ENCODE data around the gene ADRA1B.

The ADRA1B gene

DNA sequence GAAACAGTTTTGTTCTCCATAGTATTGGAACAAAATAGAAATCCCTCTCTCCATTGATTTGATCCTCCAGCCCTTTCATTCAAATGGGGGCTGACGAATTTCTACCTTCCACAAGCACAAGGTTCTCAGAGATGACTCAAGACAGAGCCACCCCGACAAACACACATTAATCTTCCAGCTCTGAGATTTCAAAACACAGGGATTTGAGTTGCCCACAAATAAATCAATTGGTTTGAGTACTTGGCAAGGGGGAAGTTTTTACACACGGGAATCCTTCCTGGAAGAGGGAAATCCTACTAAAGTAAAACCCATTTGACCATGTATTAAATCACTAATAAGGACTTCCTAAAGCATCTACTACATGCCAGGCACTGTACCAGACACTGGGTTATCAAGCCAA is 5.4 kb downstream of the ADRA1B start:
- H3K4me3 ChIP-seq (ENCODE audit: low read depth, low read length) = no peak overlapping the region
- no peak for TF ChIP-seq CTCF (IDR thresholded peaks at IDR 0.05; ENCODE audit: low read depth, low read length, missing control alignments)
- no peak for DNase-seq (ENCODE audit: low read depth)

- H3K4me3 ChIP-seq (ENCODE audit: low read depth, low read length) = no peak overlapping the region
- DNase-seq (ENCODE audit: low read depth) = no peak
- TF ChIP-seq CTCF (IDR thresholded peaks at IDR 0.05; ENCODE audit: low read depth, low read length, missing control alignments) = no peak
Observed at GRCh38 chr5:159923008-159923407, 6.7 kb downstream of the ADRA1B start.

- no peak for DNase-seq (ENCODE audit: low read depth)
- H3K4me3 ChIP-seq (ENCODE audit: low read depth, low read length) = no peak overlapping the region
- no peak for TF ChIP-seq CTCF (IDR thresholded peaks at IDR 0.05; ENCODE audit: low read depth, low read length, missing control alignments)
Observed at GRCh38 chr5:159928122-159928909, 12.0 kb downstream of the ADRA1B start.

GRCh38 chr5:159929176-159929575 is 12.9 kb downstream of the ADRA1B start:
- no peak for TF ChIP-seq CTCF (IDR thresholded peaks at IDR 0.05; ENCODE audit: low read depth, low read length, missing control alignments)
- H3K4me3 ChIP-seq (ENCODE audit: low read depth, low read length) = no peak overlapping the region
- no peak for DNase-seq (ENCODE audit: low read depth)

DNA sequence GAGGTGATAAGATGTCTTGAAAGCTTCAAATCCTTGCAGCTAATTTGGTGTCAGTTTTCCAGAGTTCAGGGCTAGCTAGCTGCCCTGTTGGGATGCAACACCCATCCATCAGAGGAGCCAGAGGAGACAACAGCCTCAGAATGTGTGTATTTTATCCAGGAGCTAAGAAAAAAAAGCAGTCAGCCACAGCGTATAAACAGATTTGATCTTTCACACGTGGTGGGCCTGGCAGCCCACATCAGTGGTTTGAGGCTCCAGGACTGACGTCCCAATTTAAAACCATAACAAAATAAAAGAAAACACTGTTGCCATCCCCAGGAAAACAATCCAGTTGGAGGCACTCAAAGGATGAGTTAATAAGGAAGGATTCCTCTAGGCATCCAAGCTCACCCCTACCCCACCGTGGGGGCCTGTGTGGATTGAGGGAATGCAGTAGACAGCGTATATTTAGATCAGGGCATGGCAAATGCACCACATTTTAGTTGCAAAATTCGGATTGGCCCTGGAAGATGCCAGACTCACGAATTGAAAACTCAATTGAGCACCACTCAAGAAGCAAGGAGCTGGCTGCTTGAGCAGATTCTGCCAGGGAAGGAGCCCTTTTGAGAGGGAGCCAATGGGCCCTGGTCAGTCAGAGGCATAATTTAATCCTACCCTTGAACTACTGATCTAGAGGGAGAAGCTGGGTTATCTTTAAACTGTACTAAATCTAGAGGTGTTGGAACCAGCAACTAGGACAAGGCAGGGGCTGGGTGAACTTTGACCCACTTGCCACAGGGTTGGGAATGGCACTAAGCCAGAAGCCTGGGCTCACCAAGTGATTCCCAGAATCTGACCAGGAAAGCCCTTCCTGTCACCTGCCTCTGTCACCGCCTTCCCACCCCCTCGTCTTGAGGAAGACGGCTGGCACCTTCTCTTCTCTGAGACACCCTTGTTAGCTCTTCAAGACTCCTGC is 17.5 kb downstream of the ADRA1B start:
- TF ChIP-seq CTCF (IDR thresholded peaks at IDR 0.05; ENCODE audit: low read depth, low read length, missing control alignments) = no peak
- no peak for DNase-seq (ENCODE audit: low read depth)
- H3K4me3 ChIP-seq (ENCODE audit: low read depth, low read length) = no peak overlapping the region

- TF ChIP-seq CTCF (IDR thresholded peaks at IDR 0.05; ENCODE audit: low read depth, low read length, missing control alignments) = no peak
- no peak overlapping the region for H3K4me3 ChIP-seq (ENCODE audit: low read depth, low read length)
- DNase-seq (ENCODE audit: low read depth) = no peak
Observed at GRCh38 chr5:159935946-159936345, 19.7 kb downstream of the ADRA1B start.

Data from GM12864 (cell line).